ENCODE data around the gene PTGES2.
"Not testable (repeated sequence)": the region's sequence is repeated elsewhere in the genome, so short reads cannot be mapped to it uniquely, and the experiment has no call there.

PTGES2 gene

DNA sequence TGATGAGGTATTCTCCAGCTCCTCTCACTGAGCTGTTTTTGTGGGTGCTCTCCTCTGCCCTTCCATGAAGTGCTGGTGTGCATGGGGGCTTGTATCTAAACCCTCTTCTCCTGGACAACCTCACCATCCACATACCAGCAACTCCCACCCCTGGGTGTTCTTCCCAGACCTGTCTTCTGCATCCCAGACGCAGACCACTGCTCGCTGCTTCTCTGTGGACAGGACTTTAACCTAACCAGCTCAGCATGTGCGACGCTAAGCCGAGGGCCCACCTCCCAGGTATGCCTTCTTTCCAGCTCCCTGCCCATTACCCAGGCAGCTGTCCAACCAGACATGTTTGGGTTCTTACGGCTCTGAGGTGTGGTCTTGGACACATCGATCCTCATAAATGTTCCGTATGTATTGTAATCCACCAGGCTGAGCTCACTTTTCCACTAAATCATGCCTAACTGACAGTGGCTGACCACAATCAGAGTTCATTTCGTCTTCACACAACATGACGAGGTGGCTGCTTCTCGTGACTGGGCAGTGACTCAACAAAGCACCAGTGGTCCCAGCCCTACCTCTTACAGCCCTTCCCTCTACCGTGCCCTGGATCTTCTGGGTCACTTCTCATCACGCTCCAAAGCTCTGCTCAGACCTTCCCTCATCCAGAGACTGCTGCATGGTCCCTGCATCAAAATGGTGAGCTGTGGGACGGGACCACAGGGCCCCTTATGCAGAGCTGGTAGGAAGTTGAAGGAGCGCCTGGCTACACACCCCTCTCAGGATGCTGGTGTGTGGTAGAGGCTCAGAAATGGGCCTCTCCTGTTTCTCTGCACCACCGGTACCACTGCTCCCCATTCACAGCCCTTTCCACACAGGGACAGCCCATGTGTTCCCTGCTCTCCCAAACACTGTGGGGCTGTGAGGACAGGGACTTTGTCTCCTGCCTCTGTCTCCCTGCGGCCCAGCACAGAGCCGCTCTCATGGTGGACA lies 9.6 kb upstream of the PTGES2 start:
- DNase-seq (ENCODE audit: low spot score), result no peak

DNA sequence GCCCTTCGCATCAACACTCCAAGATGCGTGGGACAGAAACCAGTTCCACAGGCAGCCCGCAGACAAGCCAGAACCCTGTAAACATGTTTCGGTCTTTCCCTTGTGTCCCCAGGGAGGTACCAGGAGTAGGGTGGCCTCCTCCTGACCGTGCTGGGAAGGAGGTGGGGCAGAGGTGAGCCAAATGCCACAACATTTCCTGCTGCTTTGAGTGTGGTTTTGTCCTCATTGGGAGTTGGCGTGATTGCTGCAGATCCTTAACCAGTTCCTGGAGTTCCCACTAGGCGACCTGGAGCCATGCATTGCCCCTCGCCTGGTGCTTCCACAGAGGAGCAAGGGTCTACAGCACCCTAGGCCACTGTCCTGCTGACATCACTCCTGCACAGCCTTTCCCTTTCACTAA lies 8.0 kb upstream of the PTGES2 start:
- not testable (repeated sequence) for DNase-seq (ENCODE audit: low spot score)

DNA sequence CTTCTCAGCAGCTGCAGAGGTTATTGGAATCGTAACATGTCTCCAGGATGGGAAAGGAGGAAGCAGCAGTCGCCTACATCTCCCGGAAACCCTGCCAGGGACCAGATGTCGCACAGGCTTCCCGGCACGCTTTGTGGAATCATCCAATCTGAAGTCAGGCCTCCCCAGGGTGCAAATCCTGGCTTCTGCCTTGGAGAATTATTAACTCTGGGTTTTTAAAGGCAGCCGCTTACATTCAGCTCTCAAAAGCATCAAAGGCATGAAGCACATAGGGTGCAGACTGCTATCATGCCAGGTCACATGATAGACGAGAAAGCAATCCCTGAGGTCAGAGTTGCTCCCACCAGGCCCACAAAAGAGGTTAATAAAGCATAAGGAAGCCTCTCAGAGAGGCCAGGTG lies 4.6 kb upstream of the PTGES2 start:
- DNase-seq (ENCODE audit: low spot score), result not testable (repeated sequence)

DNA sequence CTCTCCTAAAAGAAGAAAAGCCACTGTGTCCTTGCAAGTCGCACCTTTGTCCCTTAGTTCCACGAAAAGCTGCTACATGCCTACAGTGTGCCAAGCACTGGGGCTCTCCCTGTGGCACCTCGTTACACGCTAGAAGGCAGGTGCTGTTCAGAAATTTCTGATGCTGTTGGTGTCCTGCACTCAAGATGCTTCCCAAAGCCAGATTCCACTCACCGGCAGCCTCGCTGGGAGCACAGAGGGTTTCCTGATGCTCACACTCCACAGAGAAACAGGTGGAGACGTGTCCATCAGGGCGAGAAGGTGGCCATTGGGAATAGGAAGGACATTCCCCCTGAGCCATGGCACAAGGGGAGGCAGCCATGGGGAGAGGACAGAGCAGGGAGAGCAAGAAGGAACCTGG lies 3.8 kb upstream of the PTGES2 start:
- DNase-seq (ENCODE audit: low spot score), result not testable (repeated sequence)

DNA sequence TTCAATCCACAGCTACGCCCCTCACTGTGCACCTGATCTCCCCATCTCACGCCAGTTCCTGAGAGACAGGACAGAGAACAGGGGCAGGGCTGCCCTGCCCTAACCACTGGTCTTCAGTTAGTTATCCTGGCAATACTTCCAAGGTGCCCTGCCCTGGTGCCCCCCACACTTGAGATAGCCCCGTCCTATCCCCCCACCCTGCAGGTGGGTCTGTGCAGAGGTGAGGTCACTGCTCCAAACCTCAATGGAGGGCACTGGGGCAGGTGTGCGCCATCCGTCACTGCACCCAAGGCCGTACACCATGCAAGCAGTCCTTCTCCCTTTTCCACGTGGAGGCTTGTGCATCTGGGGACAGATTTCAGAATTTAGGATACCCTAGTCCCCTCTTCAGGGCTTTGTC lies 3.1 kb upstream of the PTGES2 start:
- DNase-seq (ENCODE audit: low spot score), result not testable (repeated sequence)

DNA sequence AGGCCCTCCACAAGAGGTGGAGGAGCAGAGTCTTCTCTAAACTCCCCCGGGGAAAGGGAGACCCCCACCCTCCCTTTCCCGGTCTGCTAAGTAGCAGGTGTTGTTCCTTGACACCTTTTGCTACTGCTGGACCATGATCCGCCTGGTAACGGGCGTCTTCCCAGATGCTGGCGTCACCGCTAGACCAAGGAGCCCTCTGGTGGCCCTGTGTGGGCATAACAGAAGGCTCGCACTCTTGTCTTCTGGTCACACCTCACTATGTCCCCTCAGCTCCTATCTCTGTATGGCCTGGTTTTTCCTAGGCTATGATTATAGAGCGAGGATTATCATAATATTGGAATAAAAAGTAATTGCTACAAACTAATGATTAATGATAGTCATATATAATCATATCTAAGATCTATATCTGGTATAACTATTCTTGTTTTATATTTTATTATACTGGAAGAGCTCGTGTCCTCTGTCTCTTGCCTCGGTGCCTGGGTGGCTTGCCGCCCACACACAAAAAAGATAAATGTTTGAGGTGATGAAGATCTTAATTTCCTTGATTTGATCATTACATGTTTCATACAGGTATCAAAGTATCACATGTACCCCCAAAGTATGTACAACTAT lies 2.6 kb upstream of the PTGES2 start:
- DNase-seq (ENCODE audit: low spot score), result not testable (repeated sequence)

DNA sequence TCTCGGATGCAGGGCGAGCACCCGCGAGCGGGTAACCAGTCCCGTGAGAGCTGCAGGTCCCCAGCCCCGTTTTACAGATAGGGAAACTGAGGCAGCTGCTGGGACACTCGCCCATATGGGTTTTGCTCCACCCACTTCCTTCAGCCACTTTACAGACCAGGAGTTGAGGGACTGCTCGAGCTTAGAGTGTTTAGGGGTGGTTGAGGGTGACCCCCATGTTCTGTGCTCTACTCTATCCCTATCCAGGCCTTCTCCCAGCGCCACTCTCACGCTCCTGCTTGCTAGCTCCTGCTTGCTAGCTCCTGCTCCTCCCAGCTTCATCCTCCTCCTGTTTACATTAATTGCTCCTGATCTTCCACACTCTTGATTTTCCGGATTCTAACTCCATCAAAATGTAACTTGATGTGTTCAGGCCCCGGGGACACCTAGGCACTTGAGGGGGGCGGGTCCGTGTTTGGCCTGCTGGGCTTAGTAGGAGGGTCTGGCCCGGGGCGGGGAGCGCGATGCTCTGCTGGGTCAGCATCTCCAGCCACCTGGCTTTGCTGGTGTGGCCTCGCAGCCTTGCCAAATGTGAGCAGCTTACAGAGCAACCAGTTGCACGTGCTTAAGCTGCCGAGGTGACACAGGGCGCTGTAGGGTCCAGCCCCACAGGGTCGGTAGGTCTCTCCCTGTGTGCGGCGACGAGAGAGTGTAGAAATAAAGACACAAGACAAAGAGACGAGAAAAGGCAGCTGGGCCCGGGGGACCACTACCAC lies 1.5 kb upstream of the PTGES2 start:
- DNase-seq (ENCODE audit: low spot score), result no peak

DNA sequence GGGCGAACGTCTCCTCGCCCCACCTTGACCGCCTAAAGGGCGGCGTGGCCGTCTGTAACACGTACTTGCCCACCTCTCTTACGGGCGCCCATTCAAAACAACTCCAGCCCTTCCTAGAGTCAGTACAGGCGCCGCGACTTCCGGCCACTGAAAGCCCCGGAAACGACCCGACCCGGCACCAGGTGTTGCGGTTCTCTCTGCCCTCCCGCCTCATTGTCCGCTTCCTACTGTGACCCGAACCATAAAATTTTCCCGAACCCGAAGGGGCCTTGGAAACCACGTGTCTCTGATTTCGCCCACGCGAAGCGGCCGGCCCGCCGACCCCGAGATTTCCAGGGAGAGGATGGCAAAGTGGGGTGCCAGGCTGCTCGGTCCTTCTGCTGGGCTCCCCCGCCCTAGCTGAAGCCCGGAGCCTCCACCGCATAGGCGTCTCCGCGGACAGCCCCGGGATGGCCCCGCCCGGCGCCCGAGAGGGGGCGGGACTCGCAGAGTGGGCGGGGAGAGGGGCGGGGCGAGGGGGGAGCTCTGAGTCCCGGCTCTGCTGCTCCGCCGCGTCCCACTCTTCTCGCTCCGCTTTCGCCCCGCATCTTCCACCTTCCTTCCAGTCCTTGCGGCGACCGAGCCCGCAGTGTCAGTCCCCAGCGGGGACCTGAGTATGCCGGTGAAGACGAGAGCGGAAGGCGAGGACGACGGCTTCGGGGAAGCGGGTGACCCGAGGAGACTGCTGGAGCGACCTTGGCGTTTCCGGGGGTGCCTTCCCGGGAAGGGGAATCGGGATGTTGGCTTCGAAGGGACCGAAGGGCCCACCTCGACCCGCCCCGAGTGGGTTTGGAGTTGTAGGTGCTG lies 684 bp upstream of the PTGES2 start:
- peak; percentile 88 for DNase-seq (ENCODE audit: low spot score)

DNA sequence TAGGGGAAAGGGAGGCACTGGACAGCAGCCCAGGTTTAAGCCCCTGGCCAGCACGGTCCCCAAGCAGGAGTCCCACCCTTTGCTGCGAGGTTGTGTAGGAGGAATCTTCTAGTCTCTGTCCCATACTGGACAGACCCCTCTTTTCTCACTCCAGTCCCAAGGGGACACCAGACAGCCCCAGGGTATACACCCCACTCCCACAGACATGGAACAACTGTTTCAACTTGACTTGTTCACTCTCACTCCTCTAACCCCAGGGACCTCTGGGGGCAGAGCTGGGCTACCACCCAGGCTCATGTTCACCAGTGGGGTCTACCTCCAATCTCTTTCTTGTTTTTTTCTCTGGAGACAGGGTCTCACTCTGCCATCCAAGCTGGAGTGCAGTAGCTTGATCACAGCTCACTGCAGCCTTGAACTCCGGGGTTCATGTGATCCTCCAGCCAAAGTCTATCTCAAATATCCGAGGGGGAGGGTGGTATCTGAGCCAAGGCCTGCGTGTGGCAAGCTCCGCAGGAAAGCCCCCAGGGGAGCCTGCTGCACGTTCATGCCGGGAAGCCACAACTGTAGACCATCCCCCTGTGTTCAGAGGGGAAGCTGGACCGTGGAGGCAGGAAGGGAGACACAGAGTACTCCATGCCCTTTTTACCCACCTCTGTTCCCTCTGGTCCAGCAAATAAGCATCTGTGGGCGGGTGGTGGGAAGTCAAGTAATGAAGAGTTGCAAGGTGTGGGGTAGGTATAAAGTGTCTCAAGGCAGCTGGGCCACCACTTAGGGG lies 1.8 kb downstream of the PTGES2 start:
- DNase-seq (ENCODE audit: low spot score), result no peak

DNA sequence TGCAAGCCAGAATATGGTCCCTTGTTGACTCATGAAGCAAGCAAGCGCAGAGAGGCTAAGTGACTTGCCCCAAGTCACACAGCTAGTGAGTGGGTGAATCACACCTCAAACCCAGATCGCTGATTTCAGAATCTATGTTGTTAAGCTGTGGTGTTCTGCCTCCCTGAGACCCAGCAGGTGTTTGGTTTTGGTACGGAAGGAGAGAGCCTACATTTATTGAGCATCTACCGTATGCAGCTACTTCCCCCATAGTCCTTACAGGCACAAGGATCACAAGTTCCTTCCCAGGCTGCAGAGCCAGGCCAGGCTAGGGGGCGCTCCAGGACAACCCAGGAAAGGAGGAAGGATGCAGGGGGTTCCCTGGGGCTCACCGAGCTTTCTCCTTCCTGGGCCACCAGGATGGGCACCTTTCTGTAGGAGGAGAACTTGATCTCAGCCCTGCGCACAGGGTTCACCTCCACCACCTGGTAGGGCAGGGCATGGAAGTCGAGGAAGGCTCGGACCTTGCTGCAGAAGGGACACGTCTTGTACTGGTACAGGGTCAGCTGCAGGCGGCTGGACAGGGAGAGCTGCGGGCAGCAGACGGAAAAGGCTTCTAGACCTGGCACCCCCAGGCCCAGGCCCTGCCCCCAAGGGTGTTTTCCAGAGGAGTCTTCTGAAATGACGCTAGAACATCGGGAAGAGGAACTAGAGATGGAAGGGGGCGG lies 2.5 kb downstream of the PTGES2 start:
- peak; percentile 61 for DNase-seq (ENCODE audit: low spot score)

DNA sequence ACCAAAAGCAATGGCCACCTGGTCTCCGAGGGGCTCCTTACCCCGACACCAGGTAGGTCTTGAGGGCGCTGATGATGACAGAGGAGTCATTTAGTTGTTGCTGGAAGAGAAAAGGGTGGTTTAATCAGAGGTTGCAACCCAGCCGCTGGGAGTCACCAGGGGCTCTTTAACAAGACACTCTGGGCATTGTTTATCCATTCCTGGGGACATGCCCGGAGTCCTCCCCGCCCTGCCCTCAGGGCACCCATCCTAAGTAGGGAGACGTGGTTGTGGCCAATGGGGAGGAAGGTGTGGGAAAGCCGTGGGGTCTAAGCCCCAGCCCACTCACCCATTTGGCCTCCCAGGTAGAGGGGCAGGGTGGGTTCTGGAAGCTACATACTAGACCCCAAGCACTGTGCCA lies 3.1 kb downstream of the PTGES2 start:
- no peak for DNase-seq (ENCODE audit: low spot score)

DNA sequence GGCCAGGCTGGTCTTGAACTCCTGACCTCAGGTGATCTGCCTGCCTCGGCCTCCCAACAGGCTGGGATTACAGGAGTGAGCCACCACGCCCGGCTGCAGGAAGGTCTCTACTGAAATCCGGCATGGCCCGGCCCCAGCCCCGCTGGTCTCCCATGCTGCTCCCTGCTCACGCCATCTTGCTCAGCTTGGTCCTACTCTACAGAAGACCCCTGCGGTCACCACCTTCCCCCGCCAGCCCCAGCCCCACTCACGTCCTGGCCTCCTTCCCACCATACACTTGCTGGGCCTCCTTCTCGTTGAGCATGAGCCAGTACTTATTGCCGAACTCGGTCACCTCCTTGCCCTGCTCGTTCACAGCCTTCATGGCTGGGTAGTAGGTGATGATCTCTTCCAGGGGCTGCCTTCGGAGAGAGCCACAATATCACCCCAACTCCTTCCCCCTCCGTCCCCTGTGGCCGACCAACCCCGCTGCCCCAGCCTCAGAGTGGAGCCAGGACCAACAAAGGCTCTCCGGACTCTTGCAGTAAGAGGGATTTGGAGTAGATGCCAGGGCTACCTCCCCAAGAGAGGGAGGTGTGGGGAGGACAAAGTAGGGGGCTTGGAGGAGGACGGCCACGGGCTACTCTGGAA lies 4.0 kb downstream of the PTGES2 start:
- no peak for DNase-seq (ENCODE audit: low spot score)

DNA sequence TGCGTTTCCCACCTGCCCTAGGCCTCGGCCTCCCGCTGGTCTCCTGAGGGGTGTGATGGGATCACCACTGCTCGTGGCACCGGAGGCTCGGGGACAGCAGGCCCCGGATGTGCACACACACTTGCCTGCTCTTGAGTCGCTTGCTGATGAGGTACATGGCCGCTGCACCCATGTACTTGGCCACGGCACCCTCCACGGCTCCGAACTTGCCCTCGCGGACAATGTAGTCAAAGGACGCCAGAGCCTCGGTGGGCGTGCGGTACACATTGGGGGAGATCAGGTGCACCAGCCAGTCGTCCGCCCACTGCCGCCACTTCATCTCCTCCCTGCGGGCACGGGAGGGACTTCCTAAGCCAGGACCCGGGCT lies 4.7 kb downstream of the PTGES2 start:
- DNase-seq (ENCODE audit: low spot score), result no peak

DNA sequence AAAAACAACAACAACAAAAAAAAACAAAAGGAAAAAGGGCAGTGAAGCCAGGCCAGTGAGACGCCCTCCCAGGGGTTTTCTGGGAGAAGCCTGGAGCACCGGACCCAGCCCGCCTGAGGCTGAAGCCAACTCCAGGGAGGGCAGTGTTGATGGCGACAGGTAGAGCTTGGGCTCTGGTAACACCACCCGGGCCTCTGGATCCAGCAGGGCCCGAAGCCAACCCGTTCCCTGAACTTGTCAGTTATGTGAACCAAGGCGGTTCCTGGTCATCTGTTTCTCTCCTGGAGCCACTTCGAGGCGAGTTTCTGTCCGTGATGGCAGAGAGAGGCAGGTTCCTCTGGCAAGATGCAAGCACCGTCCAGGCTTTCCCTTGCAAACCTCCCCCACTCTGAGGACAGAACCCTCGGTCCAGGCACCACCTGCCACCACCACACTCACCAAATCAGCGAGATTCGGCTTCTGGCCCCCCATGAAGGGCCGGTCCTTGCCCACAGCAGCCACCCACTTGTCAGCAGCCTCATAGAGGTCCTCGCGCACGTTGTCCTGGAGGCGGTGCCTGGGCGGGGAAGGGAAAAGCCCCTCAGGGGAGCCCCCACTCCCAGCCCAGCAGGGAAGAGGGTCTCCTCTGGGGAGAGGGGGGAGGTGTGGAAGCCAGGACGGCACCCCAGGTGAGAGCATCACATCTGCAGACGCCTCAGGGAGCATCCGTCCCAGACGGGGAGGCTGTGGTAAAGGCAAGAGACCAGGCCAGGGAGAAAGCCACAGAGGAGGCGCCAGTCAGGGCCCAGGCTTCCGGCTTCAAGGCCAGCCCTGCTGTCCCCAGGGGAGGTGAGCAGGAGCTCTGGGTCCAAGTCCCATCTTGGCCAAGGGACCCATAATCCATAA lies 5.4 kb downstream of the PTGES2 start:
- DNase-seq (ENCODE audit: low spot score), result no peak

DNA sequence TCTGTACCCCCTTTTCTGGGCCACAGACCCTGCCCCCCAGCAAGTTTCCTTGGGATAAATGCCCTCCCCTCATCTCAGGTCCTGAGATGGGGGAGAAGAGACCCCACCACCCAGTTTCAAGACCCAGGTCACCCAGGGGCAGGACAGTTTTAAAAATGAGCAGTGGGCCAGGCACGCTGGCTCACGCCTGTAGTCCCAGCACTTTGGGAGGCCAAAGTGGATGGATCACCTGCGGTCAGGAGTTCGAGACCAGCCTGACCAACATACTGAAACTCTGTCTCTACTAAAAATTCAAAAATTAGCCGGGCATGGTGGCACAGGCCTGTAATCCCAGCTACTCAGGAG lies 6.1 kb downstream of the PTGES2 start:
- DNase-seq (ENCODE audit: low spot score), result no peak

DNA sequence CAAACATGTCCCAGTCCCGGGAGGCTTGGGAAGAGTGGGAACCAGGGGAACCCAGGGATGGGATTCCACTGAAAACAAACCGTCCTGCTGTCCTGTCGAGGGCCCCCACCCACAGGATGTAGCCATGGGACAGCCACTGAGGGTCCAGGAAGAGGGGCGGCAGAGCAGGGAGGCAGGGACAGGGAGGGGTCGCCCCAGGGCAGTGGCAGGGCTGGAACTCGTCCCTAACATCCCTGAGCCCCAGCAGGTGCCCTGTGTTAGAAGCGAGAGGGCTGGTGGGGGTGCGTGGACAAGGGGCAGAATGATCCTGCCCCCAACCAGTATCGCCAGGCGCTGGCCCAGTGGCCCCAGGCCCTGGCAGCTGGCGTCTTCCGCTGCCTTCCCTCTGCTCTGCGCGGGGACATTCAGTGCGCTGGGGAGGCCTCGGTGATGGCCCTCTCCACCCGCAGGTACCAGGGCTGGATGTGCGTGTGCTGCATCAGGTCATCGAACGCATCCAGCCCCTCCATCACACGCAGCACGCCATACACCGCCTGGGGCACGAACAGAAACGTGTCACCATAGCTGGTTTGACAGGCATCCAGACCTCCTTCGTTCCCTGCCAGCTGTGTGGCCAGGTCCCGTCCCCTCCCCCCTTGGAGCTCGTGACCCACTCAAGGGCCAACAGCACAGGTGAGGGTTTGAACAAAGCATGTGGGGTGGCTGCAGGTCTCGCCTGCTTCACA lies 6.6 kb downstream of the PTGES2 start:
- no peak for DNase-seq (ENCODE audit: low spot score)

DNA sequence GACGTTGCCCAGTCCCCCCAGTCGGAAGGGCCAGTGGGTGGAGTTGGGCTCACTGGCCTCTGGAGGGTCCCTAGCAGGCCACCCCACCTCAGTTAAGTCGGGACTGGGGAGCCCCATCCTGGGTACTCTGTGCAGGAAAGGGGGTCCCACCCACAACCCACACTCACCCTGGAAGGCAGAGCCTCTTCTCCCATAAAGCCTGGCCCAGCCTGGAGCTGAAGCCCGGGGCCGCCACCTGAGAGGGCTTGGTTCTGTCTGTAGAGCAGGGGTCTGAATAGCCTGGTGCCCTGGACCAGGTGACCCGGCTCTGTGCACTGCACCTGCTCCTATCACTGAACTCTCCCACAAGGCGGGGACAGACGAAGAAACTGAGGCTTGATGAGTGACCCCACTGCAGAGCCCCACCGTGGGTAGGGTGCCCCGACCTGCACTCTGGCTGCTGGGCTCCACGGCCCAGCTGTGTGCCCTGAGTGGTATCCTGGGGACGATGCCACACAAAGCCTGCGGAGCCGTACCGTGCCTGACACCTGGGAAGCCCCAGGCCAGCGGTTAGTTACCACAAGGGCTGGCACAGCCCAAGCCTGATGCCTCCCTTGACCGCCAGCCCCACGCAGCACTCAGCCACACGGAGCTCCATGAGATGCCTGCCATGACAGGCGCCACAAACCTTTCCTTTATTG lies 7.3 kb downstream of the PTGES2 start:
- no peak for DNase-seq (ENCODE audit: low spot score)

Data from hematopoietic multipotent progenitor cell treated with erythropoietin and hydrocortisone succinate and interleukin-3 and kit ligand, for 15 days (in vitro differentiated cells).